MCF 10A (cell line): ENCODE measurements around the gene BATF. TPM values are rescaled to one million over a fixed set of nuclear protein-coding genes. Genes with fewer than 3 reads are reported as not detected.

ENCODE experiments used
- BruUV-seq: library from RNA; stranded (reverse); fragments of 400-500 nt; replicated peaks from 2 replicates; lab custom pipeline; 2021; lab: Mats Ljungman, UMichigan
- CTCF ChIA-PET: fragments of 300-600 bp; sonication (Branson Sonifier 250); formaldehyde crosslinking; extraction: SDS; loops from one replicate; lab custom pipeline; 2021; ENCODE audit warnings: antibody characterized with exemption, inconsistent platforms; lab: Yijun Ruan, JAX
- POLR2A ChIA-PET: fragments of 300-600, 350-650 bp; sonication (Branson Sonifier 250); formaldehyde crosslinking; extraction: SDS; loops from one replicate; lab custom pipeline; 2020; ENCODE audit warnings: antibody characterized with exemption, inconsistent platforms; lab: Yijun Ruan, JAX
- DNase-seq: peaks from one replicate; pipeline ENCODE4 v3.0.0-alpha.2; 2018; ENCODE audit not compliant: unreplicated experiment
- H3K27ac Mint-ChIP-seq: one replicate; pipeline ENCODE4 v1.8.0; 2022; ENCODE audit warnings: mild to moderate bottlenecking, low read depth, mixed read lengths; ENCODE audit not compliant: unreplicated experiment
- H3K27me3 Mint-ChIP-seq: one replicate; pipeline ENCODE4 v1.8.0; 2022; ENCODE audit warnings: mixed read lengths; ENCODE audit not compliant: insufficient read depth, unreplicated experiment
- H3K36me3 Mint-ChIP-seq: one replicate; pipeline ENCODE4 v1.8.0; 2022; ENCODE audit warnings: mild to moderate bottlenecking, moderate library complexity, mixed read lengths; ENCODE audit not compliant: insufficient read depth, unreplicated experiment
- H3K4me1 Mint-ChIP-seq: one replicate; pipeline ENCODE4 v1.8.0; 2022; ENCODE audit warnings: mixed read lengths; ENCODE audit not compliant: insufficient read depth, unreplicated experiment
- H3K4me3 Mint-ChIP-seq: one replicate; pipeline ENCODE4 v1.8.0; 2022; ENCODE audit warnings: mild to moderate bottlenecking, moderate library complexity, mixed read lengths; ENCODE audit not compliant: unreplicated experiment
- H3K9me3 Mint-ChIP-seq: one replicate; pipeline ENCODE4 v1.8.0; 2022; ENCODE audit warnings: mixed read lengths; ENCODE audit not compliant: unreplicated experiment
- intact Hi-C: fragments of 100-400 bp; cut with micrococcal nuclease; formaldehyde crosslinking; loops from 2 replicates; pipeline ENCODE4 v1.14.1; 2022
- total RNA-seq: library from RNA; stranded (reverse); gene quantifications from 2 replicates; pipeline ENCODE4 v1.2.3, GENCODE V29; 2022
- TF ChIP-seq, protein P1 (sequence below): fragments of 200-600 bp; IDR thresholded peaks from one replicate; pipeline ENCODE4 v1.8.0; 2022; ENCODE audit warnings: antibody characterized with exemption, mild to moderate bottlenecking; ENCODE audit not compliant: unreplicated experiment

Gene BATF
- total RNA-seq, 1 experiment from 2014 or later, result not detected

DNA sequence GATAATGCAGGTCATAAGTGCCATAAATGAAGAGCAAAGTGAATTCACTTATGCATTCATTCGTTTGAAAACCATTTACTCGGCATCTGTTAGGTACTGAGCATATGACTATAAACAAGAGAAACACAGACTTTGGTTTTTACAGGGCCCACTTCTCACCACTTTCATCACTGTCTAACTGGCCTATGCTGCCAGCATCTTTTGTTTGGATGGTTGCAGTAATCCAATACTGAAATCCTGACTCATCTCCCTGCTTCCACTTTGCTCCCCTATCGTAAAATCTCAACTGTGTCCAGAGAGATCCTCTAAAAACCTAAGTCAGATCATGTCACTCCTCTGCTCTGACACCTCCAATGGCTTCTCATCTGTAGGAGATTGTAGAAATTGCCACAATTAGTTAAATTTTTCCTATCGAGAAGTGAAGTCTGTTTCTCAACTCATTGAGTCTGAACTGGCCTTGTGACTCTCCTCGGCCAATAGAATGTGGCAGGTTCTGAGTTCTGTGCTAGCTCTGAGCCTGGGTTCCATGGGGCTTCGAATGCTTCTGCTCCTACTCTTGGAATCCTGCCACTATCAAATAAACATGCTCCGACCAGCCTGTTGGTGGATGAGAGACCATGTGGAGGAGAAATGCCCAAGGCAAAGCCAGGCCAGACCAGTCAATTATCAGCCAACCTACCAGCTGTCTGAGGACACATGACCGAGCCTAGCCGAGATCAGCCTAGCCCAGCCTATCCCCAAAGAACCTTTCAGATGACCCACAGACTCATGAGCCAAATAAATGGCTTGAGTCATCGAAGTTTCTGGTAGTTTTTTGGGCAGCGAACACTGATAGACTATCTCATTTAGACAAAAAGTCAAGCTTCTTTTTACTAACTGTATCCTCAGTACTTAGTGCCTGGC, 2.2 kb upstream of the BATF start:
- peak; percentile 42 for DNase-seq
- intact Hi-C loops, result no loop called here
- ChIA-PET CTCF (interaction anchor here (0.6 to 4.6 kb wide), 3 partner anchors 32 to 129 kb away, joined by 3 to 23 read pairs (median 4); no protein-coding TSS in a partner anchor), POLR2A (interaction anchor here (1.0 kb wide), 1 partner anchor 13 kb away, joined by 3 read pairs; no protein-coding TSS in a partner anchor)
- Mint-ChIP-seq H3K9me3 (no peaks in the 10 kb centered on the region), H3K4me1 (peaks cover 7% of the 10 kb centered on the region), H3K36me3 (peaks cover 4% of the 10 kb centered on the region), H3K4me3 (no peak overlapping the region), H3K27me3 (no peaks in the 10 kb centered on the region), H3K27ac (no peak overlapping the region)
- BruUV-seq, result no TSS peak
- TF ChIP-seq, protein P1, sequence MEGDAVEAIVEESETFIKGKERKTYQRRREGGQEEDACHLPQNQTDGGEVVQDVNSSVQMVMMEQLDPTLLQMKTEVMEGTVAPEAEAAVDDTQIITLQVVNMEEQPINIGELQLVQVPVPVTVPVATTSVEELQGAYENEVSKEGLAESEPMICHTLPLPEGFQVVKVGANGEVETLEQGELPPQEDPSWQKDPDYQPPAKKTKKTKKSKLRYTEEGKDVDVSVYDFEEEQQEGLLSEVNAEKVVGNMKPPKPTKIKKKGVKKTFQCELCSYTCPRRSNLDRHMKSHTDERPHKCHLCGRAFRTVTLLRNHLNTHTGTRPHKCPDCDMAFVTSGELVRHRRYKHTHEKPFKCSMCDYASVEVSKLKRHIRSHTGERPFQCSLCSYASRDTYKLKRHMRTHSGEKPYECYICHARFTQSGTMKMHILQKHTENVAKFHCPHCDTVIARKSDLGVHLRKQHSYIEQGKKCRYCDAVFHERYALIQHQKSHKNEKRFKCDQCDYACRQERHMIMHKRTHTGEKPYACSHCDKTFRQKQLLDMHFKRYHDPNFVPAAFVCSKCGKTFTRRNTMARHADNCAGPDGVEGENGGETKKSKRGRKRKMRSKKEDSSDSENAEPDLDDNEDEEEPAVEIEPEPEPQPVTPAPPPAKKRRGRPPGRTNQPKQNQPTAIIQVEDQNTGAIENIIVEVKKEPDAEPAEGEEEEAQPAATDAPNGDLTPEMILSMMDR, result no peak

DNA sequence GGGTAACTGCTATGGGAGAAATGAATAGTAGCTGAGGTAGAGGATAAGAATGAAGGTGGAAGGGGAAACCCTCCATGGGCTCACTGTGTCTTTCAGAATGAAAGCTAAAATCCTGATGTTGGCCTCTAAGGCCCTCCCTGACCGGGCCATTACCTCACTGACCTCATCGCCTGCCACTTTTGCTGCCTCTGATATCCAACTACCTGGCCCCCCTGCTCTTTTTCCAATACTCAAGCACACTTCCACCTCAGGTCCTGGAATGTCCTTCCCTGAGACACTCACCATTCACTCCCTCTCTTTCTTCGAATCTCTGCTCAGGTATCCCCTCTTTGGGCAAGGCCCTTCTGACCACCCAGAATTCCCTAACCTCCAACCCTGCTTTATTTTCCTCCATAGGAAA, 1.4 kb upstream of the BATF start:
- intact Hi-C loops, result no loop called here
- Mint-ChIP-seq H3K4me1 (peaks cover 7% of the 10 kb centered on the region), H3K27me3 (no peaks in the 10 kb centered on the region), H3K36me3 (no peaks in the 10 kb centered on the region), H3K4me3 (no peak overlapping the region), H3K9me3 (no peaks in the 10 kb centered on the region), H3K27ac (no peak overlapping the region)
- ChIA-PET POLR2A (interaction anchor here (1.0 kb wide), 1 partner anchor 15 kb away, joined by 3 read pairs; no protein-coding TSS in a partner anchor), CTCF (interaction anchor here (4.6 kb wide), 1 partner anchor 40 kb away, joined by 23 read pairs; no protein-coding TSS in a partner anchor)
- TF ChIP-seq, protein P1, result no peak
- DNase-seq, result no peak
- BruUV-seq, result no TSS peak

DNA sequence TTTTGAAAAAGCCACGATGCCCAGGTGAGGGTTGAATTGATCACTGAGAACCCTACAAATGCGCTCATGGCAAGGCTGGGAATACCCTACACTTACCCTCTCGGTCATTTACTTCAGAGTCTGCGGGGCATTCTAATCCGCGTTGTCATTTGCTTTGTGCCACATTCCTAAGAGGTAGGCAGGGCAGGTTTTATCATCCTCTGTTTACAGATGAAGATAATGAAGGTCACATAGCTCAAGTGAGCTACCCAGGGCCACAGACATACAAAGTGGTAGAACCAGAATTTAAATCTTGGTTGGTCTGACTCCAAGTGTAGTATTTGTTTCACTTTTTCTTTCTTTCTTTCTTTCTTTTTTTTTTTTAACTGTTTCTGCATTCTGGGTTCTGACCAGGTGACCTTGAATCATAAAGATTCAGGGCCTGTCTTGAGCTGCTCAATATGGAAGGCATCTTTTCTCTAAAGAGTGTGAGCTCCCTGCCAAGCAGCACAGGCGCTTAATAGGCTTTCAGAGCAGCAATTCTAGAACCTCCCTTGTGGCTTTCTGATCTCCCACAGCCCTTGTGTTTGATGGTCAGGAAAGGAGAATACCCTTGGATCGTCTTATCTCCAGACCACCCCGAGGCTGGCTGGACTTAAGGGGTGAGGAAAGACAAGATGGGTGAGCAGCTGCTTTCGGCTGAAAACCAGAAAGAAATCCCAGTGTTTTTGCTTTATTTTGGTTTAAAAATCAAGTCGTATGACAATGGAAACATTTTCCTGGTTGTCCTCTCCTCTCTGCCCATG, 662 bp upstream of the BATF start:
- H3K9me3 Mint-ChIP-seq, result no peaks in the 10 kb centered on the region
- H3K4me3 Mint-ChIP-seq, result no peak overlapping the region
- peak overlapping the region; percentile 67 for H3K27ac Mint-ChIP-seq
- POLR2A ChIA-PET, result interaction anchor here (1.0 kb wide), 1 partner anchor 14 kb away, joined by 3 read pairs; no protein-coding TSS in a partner anchor
- no peaks in the 10 kb centered on the region for H3K36me3 Mint-ChIP-seq
- peaks cover 7% of the 10 kb centered on the region for H3K4me1 Mint-ChIP-seq
- no TSS peak for BruUV-seq
- CTCF ChIA-PET, result interaction anchor here (0.6 kb wide), 1 partner anchor 237 kb away, joined by 4 read pairs; no protein-coding TSS in a partner anchor
- intact Hi-C loops, result no loop called here
- DNase-seq, result no peak
- TF ChIP-seq, protein P1, result no peak
- H3K27me3 Mint-ChIP-seq, result no peaks in the 10 kb centered on the region

DNA sequence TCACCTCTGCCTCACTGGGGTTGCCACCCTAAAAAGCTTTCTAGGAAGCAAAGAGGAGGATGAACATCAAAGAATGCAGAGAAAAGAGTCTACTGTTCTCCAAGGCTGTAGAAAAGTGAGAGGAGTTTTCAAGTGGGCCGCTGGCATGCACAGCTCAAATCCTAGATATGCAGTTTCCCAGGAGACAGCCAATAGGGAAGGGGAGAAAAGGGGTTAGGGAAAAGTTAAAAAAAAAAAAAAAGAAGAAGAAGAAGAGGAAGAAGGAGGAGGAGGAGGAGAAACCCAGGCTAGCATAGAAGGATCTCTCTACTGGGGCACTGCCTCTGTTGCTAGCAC, 682 bp downstream of the BATF start:
- no peak for DNase-seq
- Mint-ChIP-seq H3K27me3 (no peaks in the 10 kb centered on the region), H3K9me3 (no peaks in the 10 kb centered on the region), H3K4me1 (peaks cover 7% of the 10 kb centered on the region), H3K27ac (no peak overlapping the region), H3K4me3 (no peak overlapping the region), H3K36me3 (no peaks in the 10 kb centered on the region)
- CTCF ChIA-PET, result no interaction called here
- intact Hi-C loops, result no loop called here
- POLR2A ChIA-PET, result no interaction called here
- no TSS peak for BruUV-seq
- TF ChIP-seq, protein P1, result no peak
